SU-DHL-6 (cell line): Measurements from ENCODE around the gene CDH16.

Source experiments
- H2AFZ ChIP-seq: fragments of 200-600 bp; sonication (generic); 2 replicates; pipeline ENCODE4 v1.6.1; 2014; ENCODE audit warnings: low read depth, mild to moderate bottlenecking, moderate library complexity, mixed read lengths, antibody characterized with exemption, low read length; ENCODE audit not compliant: severe bottlenecking
- H3F3A ChIP-seq: fragments of 200-600 bp; shearing (Covaris generic); 2 replicates; pipeline ENCODE4 v1.6.0; 2016; ENCODE audit warnings: antibody characterized with exemption, mild to moderate bottlenecking; ENCODE audit not compliant: insufficient read depth
- H3K27ac ChIP-seq: fragments of 200-600 bp; sonication (generic); 2 replicates; pipeline ENCODE4 v1.5.1; 2016; ENCODE audit warnings: low read depth, mild to moderate bottlenecking, low read length, moderate library complexity, mixed read lengths
- H3K27me3 ChIP-seq: fragments of 200-600 bp; sonication (generic), shearing (Covaris generic); 2 replicates; pipeline ENCODE4 v1.6.0; 2014; ENCODE audit warnings: mild to moderate bottlenecking, low read length
- H3K36me3 ChIP-seq: fragments of 200-600 bp; sonication (generic); 2 replicates; pipeline ENCODE4 v1.6.1; 2014; ENCODE audit warnings: mild to moderate bottlenecking, low read length, mixed read lengths
- H3K4me2 ChIP-seq: fragments of 300-600, 200-600 bp; shearing (Covaris generic), sonication (generic); 2 replicates; pipeline ENCODE4 v1.6.0; 2014; ENCODE audit warnings: low read length, low read depth, mild to moderate bottlenecking; ENCODE audit not compliant: poor library complexity, severe bottlenecking
- H3K4me3 ChIP-seq: fragments of 200-600 bp; sonication (generic); 2 replicates; pipeline ENCODE4 v1.5.1; 2014; ENCODE audit warnings: antibody characterized with exemption, low read length, mild to moderate bottlenecking, mixed read lengths; ENCODE audit not compliant: insufficient read depth, poor library complexity, severe bottlenecking
- H3K79me2 ChIP-seq: fragments of 200-600 bp; sonication (generic); 2 replicates; pipeline ENCODE4 v1.6.1; 2014; ENCODE audit warnings: mild to moderate bottlenecking, low read length, moderate library complexity; ENCODE audit not compliant: insufficient read depth
- H3K9ac ChIP-seq: fragments of 200-600 bp; sonication (generic); 2 replicates; pipeline ENCODE4 v1.7.0; 2014; ENCODE audit warnings: mild to moderate bottlenecking, low read length
- H3K9me2 ChIP-seq: fragments of 200-600 bp; sonication (generic); replicated peaks from 2 replicates; pipeline ENCODE4 v1.6.1; 2014; ENCODE audit warnings: low read length; ENCODE audit not compliant: insufficient read depth
- H3K9me3 ChIP-seq: fragments of 200-600 bp; sonication (generic); 2 replicates; pipeline ENCODE4 v1.6.1; 2014; ENCODE audit warnings: low read length, mixed read lengths; ENCODE audit not compliant: insufficient read depth
- H4K20me1 ChIP-seq: fragments of 200-600 bp; sonication (generic); 2 replicates; pipeline ENCODE4 v1.6.1; 2014; ENCODE audit warnings: low read depth, mild to moderate bottlenecking, antibody characterized with exemption, low read length, moderate library complexity, mixed read lengths
- EZH2phosphoT487 ChIP-seq: fragments of 200-600 bp; sonication (generic), shearing (Covaris generic); conservative IDR thresholded peaks from 2 replicates; pipeline ENCODE4 v1.6.1; 2018; ENCODE audit warnings: mild to moderate bottlenecking, antibody characterized with exemption, low read length, moderate library complexity, mixed read lengths
- TF ChIP-seq, protein P1 (sequence below): fragments of 200-600 bp; sonication (generic); IDR thresholded peaks from one replicate; pipeline ENCODE4 v1.5.1; 2017; ENCODE audit warnings: antibody characterized with exemption, mild to moderate bottlenecking, low read length, moderate library complexity; ENCODE audit not compliant: insufficient read depth, poor library complexity, severe bottlenecking

The CDH16 gene

DNA sequence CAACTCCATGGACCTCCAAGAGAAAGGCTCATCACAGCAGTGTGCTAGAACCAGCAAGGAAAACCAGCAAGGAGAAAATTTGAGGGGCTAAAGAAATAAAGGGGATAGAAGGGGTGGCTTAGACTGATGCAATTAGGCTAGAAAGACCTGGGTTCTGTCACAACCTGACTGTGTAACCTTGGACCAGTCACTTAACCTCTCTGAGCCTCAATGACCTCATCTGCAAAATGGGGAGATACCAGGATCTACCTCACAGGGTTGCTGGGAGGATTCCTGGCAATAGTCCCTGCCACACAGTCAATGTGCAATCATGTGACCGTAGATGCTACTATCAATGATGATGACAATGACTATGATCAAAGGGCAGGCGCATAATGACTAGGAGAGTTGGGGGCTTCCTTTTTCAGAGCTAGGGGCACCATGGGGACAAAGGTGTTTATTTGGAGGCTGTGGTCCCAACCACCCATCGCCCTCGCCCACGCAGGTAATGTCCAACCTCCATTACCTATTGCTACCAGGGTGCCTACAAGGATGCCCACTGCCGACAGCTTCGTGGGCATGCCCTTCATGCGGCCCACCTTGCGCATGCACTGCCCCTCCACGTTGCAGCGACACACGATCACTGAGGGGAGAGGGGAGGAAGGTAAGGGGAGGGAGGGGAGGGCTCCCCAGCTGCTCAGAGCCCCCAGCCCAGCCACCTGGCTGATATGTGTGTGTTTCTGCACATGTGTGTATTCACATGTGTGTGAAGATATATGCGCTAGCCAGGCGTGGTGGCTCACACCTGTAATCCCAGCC, 9.7 kb downstream of the CDH16 start:
- H3K27ac ChIP-seq, result no peak overlapping the region
- H2AFZ ChIP-seq, result no peak overlapping the region
- no peak overlapping the region for H3K4me3 ChIP-seq
- no peaks in the 10 kb centered on the region for H3K9me2 ChIP-seq
- no peaks in the 10 kb centered on the region for H3F3A ChIP-seq
- no peak overlapping the region for H3K9ac ChIP-seq
- no peaks in the 10 kb centered on the region for H3K9me3 ChIP-seq
- H4K20me1 ChIP-seq, result no peaks in the 10 kb centered on the region
- no peak for TF ChIP-seq EZH2phosphoT487
- TF ChIP-seq, protein P1, sequence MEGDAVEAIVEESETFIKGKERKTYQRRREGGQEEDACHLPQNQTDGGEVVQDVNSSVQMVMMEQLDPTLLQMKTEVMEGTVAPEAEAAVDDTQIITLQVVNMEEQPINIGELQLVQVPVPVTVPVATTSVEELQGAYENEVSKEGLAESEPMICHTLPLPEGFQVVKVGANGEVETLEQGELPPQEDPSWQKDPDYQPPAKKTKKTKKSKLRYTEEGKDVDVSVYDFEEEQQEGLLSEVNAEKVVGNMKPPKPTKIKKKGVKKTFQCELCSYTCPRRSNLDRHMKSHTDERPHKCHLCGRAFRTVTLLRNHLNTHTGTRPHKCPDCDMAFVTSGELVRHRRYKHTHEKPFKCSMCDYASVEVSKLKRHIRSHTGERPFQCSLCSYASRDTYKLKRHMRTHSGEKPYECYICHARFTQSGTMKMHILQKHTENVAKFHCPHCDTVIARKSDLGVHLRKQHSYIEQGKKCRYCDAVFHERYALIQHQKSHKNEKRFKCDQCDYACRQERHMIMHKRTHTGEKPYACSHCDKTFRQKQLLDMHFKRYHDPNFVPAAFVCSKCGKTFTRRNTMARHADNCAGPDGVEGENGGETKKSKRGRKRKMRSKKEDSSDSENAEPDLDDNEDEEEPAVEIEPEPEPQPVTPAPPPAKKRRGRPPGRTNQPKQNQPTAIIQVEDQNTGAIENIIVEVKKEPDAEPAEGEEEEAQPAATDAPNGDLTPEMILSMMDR, result no peak
- no peaks in the 10 kb centered on the region for H3K36me3 ChIP-seq
- no peaks in the 10 kb centered on the region for H3K79me2 ChIP-seq
- no peak overlapping the region for H3K4me2 ChIP-seq
- no peaks in the 10 kb centered on the region for H3K27me3 ChIP-seq

GRCh38 chr16:66908116-66908515, 10.6 kb downstream of the CDH16 start:
- Histone ChIP-seq H3K9ac (no peak overlapping the region), H3K36me3 (no peaks in the 10 kb centered on the region), H3K4me2 (no peak overlapping the region), H2AFZ (no peak overlapping the region), H3K4me3 (no peak overlapping the region), H3K9me2 (no peaks in the 10 kb centered on the region), H3K79me2 (no peaks in the 10 kb centered on the region), H3K27me3 (no peaks in the 10 kb centered on the region), H4K20me1 (no peaks in the 10 kb centered on the region), H3K27ac (no peak overlapping the region), H3K9me3 (no peaks in the 10 kb centered on the region), H3F3A (no peaks in the 10 kb centered on the region)
- TF ChIP-seq EZH2phosphoT487, result no peak
- TF ChIP-seq, protein P1, result no peak

- no peaks in the 10 kb centered on the region for H3F3A ChIP-seq
- no peak overlapping the region for H2AFZ ChIP-seq
- no peaks in the 10 kb centered on the region for H4K20me1 ChIP-seq
- H3K4me2 ChIP-seq, result no peak overlapping the region
- H3K79me2 ChIP-seq, result no peaks in the 10 kb centered on the region
- no peaks in the 10 kb centered on the region for H3K36me3 ChIP-seq
- H3K9me3 ChIP-seq, result no peaks in the 10 kb centered on the region
- H3K27me3 ChIP-seq, result no peaks in the 10 kb centered on the region
- H3K9ac ChIP-seq, result no peak overlapping the region
- TF ChIP-seq EZH2phosphoT487, result no peak
- TF ChIP-seq, protein P1, result no peak
- H3K27ac ChIP-seq, result no peak overlapping the region
- no peak overlapping the region for H3K4me3 ChIP-seq
- H3K9me2 ChIP-seq, result no peaks in the 10 kb centered on the region
Observed at GRCh38 chr16:66906916-66907836, 11.5 kb downstream of the CDH16 start.
